GM19455 (cell line): ENCODE results near the gene DMXL1.
"Not testable (repeated sequence)": the region's sequence is repeated elsewhere in the genome, so short reads cannot be mapped to it uniquely, and the experiment has no call there.

Experiments
- ATAC-seq: cut with Tn5 transposase; IDR thresholded peaks from one replicate; pipeline ENCODE4 v1.9.1; 2021; ENCODE audit not compliant: unreplicated experiment

The DMXL1 gene

GRCh38 chr5:119200795-119201194 lies 129.9 kb downstream of the DMXL1 start:
- no peak for ATAC-seq

- no peak for ATAC-seq
These were observed 136.2 kb downstream of the DMXL1 start for GRCh38 chr5:119207105-119207504.

GRCh38 chr5:119212026-119212425 lies 141.1 kb downstream of the DMXL1 start:
- no peak for ATAC-seq

GRCh38 chr5:119212676-119213075 lies 141.8 kb downstream of the DMXL1 start:
- ATAC-seq, result no peak

- no peak for ATAC-seq
These were observed 146.3 kb downstream of the DMXL1 start for GRCh38 chr5:119217183-119217582.

GRCh38 chr5:119218830-119219782 lies 148.2 kb downstream of the DMXL1 start:
- no peak for ATAC-seq

- ATAC-seq, result peak; percentile 73
These were observed 149.8 kb downstream of the DMXL1 start for GRCh38 chr5:119220576-119221197.

GRCh38 chr5:119221330-119221729 lies 150.4 kb downstream of the DMXL1 start:
- ATAC-seq, result no peak

GRCh38 chr5:119229950-119230349 lies 159.1 kb downstream of the DMXL1 start:
- no peak for ATAC-seq

- no peak for ATAC-seq
These were observed 167.6 kb downstream of the DMXL1 start for GRCh38 chr5:119238265-119239118.

- ATAC-seq, result no peak
These were observed 168.2 kb downstream of the DMXL1 start for GRCh38 chr5:119239119-119239417.

GRCh38 chr5:119239826-119240225 lies 168.9 kb downstream of the DMXL1 start:
- not testable (repeated sequence) for ATAC-seq

GRCh38 chr5:119243888-119244287 lies 173.0 kb downstream of the DMXL1 start:
- no peak for ATAC-seq

GRCh38 chr5:119250946-119251901 lies 180.3 kb downstream of the DMXL1 start:
- ATAC-seq, result no peak

GRCh38 chr5:119255571-119256356 lies 184.9 kb downstream of the DMXL1 start:
- ATAC-seq, result no peak

- ATAC-seq, result no peak
These were observed 186.7 kb downstream of the DMXL1 start for GRCh38 chr5:119257613-119258012.

- no peak for ATAC-seq
These were observed 192.8 kb downstream of the DMXL1 start for GRCh38 chr5:119263639-119264038.

- ATAC-seq, result no peak
These were observed 193.3 kb downstream of the DMXL1 start for GRCh38 chr5:119264186-119264585.

GRCh38 chr5:119267958-119268386 lies 197.1 kb downstream of the DMXL1 start:
- ATAC-seq, result peak; percentile 58
